Stimulated activated CD8-positive, alpha-beta memory T cell treated with anti-CD3 and anti-CD28 coated beads, Interleukin-15, amount 100 ng/mL, for 4 hours (primary cell): ENCODE results near the gene HMGN4.

ENCODE experiments used
- DNase-seq, 2 donors: peaks; one replicate each; pipeline ENCODE4 v3.0.0-alpha.2; 2020; ENCODE audit warnings: low read depth in 2 of 2

Gene HMGN4

GRCh38 chr6:26552205-26552604 is 14.0 kb downstream of the HMGN4 start:
- DNase-seq = no peak

DNA sequence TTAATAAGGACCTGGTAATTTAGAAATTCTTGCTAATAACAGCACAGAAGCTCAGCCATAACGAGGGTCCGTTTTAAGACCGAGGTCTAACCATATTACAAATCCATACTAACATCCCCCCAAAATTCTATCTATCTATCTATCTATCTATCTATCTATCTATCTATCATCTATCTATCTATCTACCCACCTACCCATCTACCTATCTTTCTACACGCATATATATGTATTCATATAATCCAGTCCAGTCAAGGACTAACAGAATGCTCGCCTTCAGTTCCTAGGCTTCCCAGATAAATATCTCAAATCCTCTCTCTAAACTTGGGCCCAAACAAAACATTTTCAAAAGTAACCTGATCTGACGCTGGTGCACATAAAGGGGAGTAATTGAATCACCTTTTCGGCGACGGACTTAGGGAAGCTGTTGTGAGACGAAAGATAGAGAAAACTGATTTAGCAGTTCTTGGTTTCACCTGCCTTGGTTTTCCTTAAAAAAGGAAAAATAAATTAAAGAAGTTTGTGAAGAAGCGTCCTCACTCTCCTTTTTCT is 14.5 kb downstream of the HMGN4 start:
- DNase-seq = no peak

DNA sequence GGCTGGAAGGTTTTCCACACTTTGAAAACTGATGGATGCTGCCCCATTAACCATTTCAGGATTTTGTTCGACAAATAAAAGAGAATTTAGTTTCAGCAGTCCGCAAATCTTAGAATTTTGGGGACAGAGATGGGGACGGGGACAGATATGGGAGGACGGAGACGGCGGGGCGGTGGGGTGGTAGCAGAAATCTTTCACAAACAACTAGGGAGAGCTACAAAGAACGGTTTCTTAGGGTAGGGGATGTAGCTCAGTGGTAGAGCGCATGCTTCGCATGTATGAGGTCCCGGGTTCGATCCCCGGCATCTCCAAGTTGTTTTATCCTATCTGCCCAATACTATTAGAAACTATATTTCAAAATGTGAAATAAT is 15.1 kb downstream of the HMGN4 start:
- DNase-seq = peak; percentile 44 to 56

GRCh38 chr6:26553635-26554446 is 15.7 kb downstream of the HMGN4 start:
- DNase-seq = peak; percentile 48 to 54

DNA sequence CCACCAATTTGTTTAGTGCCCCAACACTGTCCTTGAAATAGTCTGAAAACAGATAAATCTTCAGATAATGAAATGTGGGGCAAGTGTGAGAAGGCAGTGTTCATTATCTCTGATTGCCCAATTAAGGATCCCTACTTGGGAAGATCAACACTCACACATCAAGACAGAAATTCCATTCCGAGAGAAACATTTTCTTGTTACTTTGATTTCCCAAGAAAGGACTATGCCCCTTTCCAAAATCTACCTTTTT is 16.2 kb downstream of the HMGN4 start:
- no peak for DNase-seq

- DNase-seq = no peak
Measured at GRCh38 chr6:26554697-26555504, 16.7 kb downstream of the HMGN4 start.

DNA sequence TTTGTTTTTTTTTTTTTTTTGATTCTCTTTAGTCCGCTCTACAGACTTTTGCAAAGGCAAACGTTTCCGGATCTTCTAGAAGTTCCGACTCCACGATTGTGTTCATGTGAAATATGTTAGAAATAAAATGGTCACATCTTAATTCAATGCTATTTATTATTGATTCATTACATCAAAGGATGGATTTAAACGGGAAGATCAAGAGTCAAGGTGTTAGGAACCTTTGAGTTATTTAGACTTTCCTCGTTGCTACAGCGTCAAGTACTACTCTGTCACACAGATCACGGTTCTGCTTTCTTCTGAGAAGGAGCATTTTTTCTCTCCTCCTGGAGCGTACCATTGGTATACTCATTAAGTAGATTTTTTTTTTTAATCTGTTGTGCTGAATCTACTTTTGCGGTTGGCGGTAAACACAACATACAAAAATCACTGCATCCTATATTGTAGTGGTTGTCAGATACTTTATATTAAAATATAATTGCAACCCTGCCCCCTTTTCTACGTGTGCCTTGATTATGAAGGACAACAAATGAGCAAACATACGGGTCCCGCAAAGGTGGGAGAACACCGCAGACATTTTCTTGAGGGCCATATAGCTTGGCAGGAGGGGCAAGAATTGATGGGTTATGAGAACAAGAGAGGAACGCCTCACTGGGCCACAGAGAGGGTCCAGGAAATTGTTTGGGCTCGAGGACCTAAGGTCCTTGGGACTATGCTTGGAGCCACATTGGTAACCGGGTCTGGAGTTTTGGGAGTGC is 17.5 kb downstream of the HMGN4 start:
- no peak for DNase-seq

DNA sequence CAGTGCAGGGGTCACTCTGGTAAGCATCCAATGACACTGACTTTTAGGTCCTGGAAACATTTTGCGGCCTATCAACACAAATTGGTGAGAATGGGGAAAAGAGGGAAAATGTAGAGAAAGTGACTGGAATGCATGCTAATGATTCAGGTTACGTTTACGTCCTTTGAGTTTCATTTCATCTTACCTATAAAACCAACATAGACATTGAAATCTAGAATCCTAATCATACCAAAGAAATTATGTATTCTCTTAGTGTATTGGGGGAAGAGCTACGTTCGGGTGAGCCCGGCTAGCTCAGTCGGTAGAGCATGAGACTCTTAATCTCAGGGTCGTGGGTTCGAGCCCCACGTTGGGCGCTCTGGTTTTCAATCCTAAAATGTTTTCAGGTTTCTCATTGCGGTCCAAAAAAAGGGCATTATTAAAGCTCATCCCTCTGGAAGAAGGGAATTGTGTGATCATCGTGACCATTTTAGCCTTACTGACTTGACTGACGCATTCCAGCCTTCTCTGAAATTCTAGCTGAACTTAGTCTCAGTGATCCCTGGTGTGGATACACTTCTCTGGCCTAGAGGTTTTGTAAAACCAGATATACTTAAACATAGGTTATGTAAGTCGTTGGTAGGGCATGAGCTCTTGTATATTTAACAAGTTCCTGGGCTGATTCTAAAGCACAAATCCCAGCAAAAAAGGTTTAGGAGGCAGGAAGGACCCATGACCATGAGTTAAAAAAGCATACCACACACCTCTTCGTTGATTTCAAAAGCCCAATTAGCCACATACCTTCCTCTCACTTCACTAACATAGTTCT is 18.3 kb downstream of the HMGN4 start:
- no peak for DNase-seq

DNA sequence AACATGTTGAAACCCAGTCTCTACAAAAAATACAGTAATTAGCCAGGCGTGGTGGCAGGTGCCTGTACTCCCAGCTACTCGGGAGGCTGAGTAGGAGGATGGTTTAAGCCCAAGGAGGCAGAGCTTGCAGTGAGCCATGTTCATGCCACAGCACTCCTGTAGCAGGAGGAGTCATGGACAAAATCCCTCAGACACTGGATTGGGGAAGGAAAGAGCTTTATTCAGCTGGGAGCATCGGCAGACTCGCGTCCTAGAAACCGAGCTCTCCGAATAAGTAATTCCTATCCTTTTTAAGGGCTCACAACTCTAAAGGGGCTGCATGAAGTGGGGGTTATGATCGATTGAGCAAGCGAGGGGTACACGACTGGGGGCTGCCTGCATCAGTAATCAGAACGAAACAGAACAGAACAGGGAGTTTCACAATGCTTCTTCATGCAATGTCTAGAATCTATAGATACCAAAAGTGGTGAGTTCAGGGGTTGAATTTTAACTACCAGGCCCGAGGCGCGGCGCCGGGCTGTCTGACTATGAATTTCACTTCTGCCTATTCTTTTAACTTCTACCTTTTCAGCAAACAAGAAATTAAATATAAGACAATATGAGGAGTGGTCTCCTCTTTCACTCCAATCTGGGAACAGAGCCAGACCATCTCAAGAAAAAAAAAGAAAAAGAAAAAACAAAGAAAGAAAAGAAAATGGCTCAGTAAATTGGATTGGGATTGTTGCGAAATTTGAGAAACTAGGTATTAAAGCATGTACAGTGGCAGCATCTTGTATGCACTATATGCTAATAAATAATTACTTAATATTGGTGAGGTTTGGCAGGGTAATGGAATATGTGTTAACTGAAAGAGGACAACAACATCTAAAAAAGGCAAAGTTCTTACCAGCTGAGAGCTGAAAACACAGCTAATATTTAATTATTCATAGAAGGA is 23.6 kb downstream of the HMGN4 start:
- no peak for DNase-seq

DNA sequence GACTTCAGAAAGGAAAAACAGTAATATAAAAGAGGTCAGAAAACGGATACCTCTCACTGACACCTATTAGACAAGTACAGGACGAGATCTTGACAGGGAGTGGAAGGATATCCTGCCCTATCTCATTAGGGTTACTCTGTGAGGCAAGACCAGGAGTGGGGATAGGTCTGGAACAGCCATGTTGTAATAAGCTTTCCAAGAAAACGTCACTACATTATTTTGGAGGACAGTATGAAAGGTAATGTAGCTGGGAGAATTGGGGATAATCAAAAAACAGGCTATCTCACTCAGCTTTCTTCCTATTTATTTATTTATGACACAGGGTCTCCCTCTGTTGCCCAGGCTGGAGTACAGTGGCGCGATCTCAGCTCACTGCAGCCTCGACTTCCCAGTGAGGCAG is 25.3 kb downstream of the HMGN4 start:
- DNase-seq = no peak

GRCh38 chr6:26568601-26569432 is 30.7 kb downstream of the HMGN4 start:
- peak; percentile 87 to 92 for DNase-seq

DNA sequence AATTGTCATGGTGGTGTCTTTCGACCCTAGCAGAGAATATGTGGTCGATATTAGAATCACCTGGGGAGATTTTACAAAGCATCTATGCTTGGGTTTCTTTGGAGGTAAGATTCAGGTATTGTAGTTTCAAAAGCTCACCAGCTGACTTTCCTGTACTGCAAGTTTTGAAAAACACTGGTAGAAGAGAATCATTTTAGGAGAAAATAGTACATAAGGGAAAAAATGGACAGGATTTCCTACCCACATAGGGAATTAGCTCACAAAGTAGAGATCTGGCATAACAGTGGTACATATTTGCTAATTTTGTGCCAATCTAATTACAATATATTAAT is 31.2 kb downstream of the HMGN4 start:
- no peak for DNase-seq

DNA sequence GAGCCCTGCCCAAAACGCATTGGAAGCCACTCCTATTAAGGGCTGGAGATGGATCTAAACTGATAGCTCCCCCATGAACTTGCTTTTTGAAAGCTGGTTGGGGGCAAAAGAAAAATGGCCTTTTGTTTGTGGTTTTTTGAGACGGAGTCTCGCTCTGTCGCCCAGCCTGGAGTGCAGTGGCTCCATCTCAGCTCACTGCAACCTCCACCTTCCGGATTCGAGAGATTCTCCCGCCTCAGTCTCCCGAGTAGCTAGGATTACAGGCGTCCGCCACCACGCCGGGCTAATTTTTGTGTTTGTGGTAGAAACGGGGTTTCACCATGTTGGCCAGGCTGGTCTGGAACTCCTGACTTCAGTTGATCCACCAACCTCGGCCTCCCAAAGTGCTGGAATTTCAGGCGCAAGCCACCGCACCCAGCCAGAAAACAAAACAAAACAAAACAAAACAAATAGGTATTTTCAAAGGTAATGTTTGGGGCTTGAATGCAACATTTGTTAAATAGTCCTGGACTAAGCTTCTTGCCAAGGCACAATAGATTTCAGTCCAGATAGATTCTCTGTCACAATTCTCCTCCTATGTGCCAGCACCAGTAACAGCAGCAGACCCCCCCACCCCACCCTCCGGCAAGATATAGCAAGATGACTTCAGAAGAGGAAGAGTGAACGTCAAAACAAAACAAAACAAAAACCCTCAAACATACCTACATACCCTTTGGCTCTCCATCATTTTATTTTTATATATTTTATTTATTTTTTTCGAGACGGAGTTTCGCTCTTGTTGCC is 32.1 kb downstream of the HMGN4 start:
- no peak for DNase-seq

GRCh38 chr6:26571592-26572296 is 33.6 kb downstream of the HMGN4 start:
- DNase-seq = no peak

- DNase-seq = no peak
Measured at GRCh38 chr6:26575494-26575939, 37.4 kb downstream of the HMGN4 start.

- DNase-seq = no peak
Measured at GRCh38 chr6:26576407-26576843, 38.3 kb downstream of the HMGN4 start.

DNA sequence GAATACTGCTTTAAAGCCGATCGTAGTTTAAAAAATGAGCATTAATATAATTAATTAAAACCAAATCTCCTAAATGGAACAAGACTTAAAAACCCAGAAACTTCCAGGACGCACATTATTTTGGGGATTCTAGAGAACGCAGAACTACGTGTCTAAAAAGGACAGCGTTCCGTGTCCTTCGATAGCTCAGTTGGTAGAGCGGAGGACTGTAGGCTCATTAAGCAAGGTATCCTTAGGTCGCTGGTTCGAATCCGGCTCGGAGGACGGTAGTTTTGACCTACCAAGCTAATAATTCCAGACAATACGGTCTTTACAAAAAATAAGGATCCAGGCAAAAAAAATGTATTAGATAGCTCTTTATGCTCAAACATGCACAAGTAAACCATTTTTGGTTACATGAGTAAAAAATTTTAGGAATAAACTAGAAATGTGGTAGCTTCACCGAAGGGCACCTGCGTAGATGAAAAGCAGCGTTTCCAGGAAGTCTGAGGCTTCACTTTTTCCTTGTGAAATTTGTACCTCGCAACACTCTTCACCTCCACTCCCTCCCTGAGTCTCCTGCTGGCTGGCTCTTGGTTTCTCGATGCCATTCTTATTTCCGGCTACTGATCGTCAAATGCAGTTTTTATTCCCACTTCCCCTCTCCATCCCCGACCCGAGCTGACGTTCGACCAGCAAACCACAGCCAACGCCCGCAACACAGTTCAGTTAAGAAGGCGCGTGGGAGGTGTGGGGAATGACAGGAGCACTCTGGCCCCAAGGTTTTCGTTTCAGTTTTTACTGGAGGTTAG is 39.0 kb downstream of the HMGN4 start:
- peak in 1 of 2 donors; percentile 54 for DNase-seq
